Stimulated activated CD4-positive, alpha-beta T cell treated with anti-CD3 and anti-CD28 coated beads, TNF-alpha, amount 100 ng/mL, for 1 hour (primary cell): ENCODE data around the gene ATP2B2.

Source experiments
- DNase-seq, 3 donors: peaks; one replicate each; pipeline ENCODE4 v3.0.0-alpha.2; 2020; ENCODE audit warnings: low read depth in 3 of 3, low spot score in 1 of 3

Gene ATP2B2

DNA sequence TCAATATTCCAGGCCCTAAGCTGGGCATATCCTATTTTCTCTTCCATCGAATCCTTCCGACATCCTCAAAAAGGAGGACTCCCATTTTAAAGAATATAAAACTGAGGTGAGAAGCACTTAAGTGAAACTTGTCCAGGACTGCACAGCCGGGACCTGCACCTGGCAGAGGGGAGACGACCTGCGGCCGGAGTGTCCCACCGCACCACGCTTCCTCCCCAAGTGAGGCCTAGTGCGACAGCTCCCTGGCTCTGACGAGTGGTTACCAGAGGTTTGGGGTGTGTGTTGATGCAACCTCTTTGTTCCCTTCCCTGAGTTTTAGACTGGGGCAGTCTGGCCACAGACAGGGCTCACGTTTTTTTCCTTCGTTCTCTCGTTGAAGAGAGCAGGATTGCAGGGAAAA, 24.9 kb upstream of the ATP2B2 start:
- DNase-seq: no peak

DNA sequence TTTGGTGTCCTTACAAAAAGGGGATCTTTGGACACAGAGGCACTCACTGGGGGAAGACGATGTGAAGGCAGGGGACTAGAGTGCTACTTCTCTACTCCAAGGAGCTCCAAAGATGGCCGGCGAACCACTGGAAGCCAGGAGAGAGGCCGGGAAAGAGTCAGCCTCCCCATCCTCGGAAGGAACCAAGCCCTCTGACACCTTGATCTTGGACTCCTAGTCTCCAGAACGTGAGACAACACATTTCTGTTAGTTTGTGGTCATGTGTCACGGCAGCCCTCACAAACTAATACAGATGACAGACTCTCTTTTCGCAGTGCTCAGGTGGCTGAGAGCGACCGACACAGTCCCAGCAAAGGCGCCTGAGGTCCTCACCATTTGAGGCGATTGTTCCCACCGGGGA, 24.4 kb upstream of the ATP2B2 start:
- no peak for DNase-seq

DNA sequence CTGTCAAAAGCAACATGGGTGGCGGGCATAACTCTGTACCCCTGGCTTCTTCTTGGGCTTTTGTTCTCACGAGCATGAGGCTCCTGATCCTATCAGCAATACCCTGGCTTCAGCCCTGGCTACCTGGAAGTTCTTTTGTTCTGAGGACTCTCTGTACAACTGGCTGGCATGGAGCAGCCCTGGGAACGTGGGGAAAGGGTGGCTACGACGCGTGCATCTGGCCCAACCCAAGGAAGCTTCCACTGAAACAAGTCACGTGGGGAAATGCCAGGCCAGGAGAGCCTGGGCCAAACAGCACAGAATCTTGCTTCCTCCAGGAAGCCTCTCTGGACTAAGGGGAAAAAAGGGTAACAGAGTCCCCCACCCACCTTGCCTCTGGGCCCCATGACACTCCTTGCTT, 22.7 kb upstream of the ATP2B2 start:
- no peak for DNase-seq

DNA sequence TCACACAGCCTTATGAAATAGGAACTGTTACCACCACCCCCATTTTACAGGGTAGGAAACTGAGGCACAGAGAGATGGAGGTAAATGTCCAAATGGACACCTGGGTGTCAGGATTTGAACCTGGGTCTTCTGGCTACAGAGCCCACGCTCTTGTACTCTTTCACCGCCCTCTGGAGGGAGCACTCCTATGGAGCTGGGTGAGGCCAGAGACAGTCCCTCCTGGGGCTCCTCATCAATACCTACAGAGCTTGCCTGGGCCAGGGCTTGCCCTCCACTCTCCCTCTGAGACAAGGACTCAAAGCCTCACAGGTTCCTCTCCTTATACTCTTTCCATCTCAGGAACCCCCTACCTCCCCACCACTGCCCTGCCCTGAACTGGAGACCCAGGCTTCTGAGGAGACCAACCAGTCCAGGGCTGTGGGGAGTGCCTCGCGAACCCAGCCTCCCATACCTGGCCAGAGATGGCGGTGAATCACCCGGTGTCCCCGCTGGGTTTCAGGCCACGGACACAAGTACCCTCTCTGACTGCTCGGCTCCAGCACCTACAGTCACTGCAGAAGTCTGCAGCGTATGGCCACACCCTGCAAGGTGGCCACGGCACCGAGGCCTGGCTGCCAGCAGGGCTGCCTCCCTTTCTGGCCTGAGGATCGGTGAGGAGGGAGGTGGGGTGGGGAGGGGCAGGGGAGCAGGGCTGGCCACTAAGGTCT, 22.1 kb upstream of the ATP2B2 start:
- DNase-seq: no peak

DNA sequence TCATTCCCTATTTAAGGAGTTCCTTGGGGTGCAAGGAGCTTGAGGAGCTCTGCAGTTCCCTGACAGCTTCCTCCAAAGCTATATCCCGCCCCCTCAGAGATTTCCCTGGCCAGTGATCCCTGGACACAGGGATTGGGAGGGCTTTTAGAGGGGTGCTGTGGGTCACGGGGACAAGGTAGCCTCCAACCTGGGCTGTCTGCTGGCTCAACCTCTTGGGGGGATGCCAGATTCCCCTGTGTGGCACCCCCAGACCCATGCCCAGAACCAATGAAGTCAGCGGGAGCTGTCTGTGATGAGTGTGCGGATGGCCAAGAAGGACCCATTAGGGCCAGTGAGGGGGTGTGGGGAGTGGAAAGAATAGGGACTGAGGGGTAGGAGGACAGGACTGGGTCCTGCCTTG, 21.0 kb upstream of the ATP2B2 start:
- no peak for DNase-seq

DNA sequence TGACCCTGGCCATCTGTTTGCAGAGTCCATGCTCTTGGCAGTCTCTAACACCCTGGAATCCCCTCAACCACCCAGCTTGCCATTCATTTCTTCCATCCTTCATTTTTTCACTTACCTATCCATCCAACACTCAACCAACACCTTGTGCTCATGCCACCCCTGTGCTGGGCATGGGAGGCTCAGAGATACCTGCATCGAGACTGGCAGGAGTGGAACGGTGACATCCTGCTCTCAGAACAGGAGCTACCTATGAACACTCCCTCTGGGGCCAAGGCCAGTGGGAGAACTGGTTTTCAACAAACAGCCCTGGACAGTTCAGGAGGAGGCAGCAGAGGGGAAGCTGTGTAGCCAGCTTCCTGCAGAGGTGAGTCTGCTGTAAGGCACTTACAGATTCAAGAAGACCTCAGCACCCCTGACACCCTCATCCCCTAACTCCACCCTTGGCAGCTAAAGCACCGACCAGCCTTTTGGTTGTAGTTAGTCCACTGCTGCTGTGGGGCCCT, 19.5 kb upstream of the ATP2B2 start:
- no peak for DNase-seq

DNA sequence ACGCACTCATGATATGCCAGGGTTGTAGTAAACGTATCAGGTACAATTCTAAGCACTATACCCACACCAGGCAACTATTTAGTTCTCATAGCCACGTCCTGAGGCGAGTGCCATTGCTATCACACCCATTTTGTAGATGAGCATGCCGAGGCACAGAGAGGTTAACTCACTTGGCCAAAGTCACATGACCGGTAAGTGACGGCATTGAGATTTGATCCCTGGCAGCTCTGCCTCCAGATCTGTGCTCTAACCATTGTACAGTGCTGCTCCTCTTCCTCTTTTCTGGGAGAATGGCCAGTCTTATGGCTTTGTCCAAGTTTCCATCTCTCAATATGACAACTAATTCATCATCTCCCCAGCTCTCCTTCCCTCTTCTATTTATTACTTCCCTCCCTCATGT, 18.9 kb upstream of the ATP2B2 start:
- DNase-seq: no peak

DNA sequence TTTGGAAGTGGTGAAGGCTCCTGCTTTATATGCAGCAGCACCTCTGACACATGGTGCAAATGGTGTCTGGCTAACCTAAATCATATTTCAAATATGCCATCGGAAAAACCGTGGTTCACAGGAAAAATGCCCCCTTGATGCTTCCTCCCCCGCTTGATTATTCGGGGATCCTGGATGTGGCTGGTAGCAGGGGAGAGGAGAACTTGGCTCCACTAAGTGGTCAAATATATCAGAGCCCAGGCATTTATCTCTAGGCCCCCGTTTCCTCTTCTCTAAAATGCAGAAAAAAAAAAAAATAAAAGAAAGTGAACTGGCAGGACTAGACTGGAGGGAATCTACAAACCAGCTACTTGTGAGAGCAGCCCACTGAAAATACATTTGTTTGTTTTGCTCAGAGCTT, 18.2 kb upstream of the ATP2B2 start:
- no peak for DNase-seq

DNA sequence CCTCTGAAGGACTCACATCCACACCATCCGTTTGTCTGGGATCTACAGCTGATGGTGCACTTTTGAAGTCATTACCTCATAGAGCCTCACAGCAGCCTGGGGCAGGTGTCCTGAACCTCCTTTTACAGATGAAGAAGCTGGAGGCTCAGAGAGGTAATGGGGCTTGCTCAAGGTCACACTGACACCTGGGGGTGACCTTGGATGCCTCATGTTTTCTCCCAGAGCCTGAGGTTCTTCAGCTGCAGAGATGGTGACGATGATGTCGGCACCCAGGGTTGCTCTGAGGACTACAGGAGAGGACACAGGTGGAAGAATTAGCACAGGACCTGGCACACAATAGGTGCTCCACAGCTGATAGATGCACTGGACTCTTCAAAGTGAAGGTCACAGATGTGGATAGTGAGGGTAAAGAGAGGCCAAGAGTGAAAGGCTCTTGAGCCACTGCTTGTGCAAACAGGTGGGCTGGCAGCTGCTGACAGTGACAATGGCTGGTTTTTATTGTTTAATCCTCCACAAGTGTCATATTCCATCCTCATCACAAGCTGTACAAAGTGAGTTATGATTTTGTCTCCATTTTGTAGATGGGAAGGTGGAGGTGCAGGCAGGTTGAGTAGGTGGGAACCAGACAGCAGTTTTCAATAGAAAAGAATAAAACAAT, 17.4 kb upstream of the ATP2B2 start:
- no peak for DNase-seq

DNA sequence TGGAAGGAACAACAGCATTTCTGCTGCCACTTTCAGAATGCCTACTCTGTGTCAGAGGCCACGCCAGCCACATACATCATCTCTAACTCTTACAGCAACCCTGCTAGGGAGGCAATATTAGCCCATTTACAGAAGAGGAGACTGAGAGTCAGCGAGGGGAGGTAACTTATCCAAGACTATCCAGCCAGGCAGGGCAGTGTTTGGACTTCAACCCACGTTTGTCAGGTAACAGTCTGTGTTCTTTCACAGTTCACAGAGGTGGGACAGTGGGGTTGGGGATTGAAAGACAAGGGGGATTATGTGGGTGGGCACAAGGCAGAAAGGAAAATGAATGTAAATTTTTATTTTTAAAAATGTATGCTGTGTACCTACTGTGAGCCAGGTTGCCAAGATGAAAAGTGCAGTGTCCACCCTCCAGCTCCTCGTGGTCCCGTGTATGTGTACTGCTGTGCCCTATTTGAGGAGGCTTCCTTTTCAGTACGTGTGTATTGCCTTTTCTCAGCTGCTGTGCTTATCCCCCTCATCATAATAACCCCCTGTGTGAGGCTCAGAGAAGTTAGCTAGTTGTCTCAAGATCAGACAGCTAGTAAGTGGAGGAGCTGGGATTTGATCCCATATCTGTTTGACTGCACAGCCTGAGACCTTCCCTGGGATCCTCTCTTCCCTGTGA, 16.5 kb upstream of the ATP2B2 start:
- no peak for DNase-seq

DNA sequence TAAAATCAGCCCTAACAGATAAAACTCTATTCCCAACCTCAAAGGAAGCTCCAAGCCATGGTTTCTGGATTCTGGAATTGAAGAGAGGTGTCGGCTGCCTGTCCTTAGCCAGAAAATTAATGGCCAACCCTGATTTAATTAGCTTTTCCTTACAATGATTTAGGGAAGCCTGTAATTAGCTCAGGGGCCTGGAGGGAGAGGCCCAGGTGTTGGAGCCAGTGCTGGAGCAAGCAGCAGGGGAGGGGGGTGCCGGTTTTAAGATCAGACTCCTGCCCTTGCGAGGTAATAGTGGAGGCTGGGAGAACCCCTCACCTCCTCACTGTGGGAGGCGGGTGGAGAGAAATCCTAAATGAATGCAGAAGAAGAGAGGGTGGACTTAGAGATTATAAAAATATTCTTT, 14.7 kb upstream of the ATP2B2 start:
- no peak for DNase-seq

DNA sequence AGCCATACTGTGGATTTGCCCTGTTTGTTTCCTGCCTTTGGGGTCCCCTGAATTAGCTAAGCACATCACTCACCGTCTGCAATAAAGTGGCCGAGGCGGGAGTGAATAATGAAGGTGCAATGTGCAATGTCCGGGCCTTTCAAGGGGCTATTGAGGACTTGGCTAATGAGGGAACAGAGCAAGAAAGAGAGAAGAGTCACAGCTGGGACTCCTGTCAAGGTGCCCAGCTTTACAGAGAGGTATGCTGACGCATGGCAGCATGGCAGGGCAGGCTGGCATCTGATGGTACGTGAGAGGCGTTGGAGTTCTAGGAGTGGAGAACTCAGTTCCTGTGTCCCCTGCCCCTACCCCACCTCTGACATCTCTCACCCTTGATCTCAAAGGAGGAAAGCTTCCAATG, 13.8 kb upstream of the ATP2B2 start:
- DNase-seq: no peak

DNA sequence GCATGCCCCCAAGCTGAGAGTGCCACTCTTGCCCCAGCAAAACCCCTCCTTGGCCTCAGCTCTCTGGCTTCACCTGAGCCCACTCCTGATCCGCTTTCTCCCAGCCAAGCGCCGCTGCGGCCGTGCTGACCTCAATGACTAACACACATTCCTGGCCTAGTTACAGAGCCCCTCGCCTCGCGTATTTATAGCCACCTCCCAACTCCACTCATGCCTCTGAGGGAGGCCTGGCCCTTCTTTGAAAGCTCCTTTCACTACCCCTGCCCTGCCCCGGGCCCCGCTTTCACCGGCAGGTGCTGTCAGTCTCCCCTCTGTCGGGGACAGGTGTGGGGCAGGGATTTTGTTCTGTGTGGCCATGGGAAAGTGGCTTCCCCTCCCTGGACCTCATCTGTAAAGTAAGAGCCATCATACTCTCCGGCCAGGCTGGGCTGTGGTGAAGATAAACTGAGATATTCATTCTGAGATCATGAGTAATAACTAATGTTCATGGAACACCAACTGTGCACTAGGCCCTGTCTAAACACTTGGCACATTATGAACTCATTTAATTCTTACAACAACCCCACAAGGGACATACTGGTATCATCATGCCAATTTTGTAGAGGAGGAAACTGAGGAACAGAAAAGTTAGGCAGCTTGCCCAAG, 13.2 kb upstream of the ATP2B2 start:
- DNase-seq: no peak

DNA sequence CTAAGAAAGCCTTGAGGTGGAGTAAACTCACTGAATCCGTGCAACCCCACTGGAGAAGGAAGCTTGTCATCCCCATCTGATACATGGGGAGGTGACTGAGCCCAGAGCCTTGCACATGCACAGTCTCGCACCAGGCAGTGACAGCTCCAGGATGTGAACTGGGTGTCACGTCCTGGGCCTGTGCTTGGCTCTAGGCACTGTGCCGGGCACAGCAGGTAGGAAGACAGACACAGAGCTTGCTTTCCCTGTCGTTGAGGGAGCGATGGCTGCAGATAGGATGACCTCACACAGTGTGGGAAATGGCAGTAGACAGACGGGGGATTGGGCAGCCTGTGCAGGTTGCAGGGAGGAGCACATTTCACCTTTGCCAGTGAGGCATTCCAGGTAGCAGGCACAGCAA, 12.2 kb upstream of the ATP2B2 start:
- DNase-seq: no peak

DNA sequence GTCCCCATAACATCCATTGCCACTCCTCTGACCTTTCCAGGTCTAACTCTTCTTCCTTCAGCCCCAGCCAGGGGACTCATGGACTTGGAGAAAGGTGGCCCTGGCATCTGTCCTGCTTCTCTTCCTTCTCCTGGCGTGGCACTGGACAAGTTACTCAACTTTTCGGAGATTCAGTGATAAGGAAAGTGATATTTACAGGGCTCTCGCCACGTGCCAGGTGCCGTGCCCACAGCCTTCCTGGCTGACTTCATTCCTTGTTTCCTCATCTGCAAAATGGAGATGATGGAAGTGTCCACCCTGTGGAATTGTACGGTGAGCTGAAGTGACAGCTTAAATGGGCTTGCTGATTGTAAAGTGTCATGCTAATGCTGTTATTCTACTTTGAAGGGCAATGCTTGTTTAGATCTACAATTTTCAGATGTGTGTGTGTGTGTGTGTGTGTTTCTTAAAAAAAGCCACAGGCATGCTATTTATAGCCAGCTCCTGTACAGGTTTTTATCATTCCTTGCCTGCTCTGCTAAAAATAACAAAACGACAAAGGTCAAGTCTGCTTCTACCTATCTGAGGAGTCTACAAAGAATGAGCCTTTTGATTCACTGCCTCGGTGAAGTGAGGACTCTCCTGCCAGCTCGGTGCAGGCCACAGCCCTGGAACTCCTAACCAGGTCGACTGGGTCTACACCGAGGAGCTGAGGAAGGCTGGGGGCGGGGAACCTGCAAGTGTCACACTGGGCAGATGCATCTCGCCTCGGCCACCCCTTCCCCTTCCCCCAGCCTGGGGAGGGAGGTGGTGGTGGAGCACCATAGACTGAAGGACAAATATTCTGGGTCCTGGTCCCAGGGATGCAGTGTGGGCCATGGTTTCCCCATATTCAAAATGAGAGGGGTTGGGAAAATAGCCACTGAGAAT, 11.4 kb upstream of the ATP2B2 start:
- no peak for DNase-seq

DNA sequence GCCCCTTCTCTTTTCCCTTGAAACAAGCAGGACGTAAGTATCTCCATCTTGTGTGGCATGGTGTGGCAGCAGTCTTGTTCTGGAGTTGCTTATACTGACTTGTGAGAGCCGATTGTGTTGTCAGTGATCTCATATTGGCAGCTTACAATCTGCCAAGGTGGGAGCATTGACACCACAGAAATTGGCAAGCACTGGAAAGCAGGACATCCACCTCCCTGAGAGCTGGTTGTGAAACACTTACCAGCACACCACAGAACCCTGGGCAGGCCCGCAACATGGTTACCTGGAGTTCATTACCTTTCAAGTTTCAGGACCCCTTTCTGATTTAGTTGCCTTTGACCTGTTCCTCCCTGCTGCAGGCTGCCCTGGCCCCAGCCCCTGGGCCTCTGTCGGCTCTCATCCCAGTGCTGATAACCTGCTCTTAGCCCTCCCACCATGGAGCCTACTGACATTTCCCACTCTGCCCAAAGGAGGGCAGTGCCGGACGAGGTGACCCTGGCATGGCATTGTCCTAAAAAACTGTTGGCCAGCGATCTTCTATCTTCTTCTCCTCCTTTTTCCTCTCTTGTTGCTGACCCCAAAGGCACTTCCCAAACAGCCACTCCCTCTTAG, 10.6 kb upstream of the ATP2B2 start:
- DNase-seq: no peak

DNA sequence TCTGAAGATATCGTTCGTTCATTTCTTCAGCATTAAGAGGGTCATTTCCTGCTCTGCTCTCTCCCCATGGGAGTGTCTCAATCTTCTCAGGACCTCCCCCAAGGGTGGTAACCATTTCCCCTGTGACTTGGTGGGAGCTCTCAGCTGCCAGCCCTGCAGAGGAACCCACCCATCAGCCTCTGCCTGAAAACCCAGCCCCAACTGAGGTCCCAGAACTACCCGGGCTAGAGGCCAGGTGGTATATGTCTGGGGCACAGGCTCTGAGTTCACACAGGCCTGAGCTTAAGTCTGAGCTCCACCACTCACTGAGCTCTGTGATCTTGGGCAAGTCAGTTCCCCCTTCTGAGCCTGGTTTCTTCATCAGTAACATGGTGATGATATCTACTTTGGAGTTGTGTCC, 10.0 kb upstream of the ATP2B2 start:
- DNase-seq: no peak

DNA sequence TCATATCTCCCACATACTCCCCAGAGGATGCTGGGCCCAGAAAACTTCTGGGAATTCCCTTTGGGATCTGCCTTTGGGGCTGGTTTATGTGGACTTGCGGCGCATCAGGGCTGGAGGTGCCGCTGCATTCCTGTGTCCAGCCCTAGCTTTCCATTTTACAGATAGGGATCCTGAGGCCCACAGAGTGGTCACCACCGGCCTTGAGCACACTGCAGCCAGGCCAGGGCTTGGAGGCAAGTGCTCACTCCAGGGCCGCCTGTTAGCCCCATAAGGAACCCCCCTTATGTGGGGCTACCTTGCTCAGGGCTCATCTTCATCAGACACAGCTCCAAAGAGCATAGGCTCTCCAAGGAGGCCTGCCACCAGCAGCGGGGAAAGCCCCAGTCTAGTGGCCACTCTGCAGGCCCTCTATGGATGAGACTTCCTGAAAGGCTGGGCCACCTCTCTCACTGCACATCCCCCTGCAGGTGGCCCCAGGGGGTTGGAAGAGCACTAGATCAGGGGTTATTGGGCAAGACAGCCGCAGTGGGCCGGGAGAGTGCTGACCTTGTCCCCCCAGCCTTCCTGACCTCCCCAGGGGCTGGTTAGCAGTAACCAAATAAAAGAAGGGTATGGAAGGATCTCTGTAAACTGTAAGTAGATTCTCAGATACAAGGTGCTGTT, 9.2 kb upstream of the ATP2B2 start:
- DNase-seq: no peak

DNA sequence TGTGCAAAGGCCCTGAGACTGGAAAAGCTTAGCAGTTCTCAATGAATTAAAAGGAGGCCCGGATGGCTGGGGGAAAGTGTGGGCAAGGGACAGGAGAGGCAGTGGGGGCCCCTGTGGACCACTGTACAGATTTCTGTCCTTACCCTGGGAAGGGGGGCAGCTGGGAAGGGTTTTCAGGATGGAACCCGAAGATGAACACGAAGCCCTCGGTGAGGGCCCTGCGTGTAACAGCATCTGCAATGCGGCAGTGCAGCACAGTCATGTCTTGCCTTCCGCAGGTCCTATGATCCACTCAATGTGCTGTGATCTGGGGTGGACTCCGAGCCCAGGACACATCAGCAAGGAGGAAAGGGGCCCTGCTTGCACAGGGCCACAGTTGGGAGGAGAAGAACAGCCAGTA, 7.9 kb upstream of the ATP2B2 start:
- no peak for DNase-seq

DNA sequence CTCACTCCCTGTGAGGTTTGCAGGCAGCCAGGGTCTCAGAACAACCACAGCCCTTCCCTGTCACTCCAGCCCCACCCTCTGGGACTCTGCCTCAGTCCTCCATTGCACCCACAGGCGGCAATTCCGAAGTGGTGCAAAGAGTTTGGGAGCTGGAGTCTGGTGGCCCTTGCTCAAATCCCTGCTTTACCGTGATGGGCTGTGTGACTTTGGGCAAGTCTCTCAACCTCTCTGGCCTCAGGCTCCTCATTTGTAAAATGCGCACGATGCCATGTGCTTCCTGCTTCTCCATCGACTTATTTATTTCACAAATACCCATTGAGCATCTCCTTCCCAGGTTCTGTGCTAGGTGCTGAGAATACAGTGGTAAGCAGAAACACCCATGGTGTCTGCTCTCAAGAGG, 7.3 kb upstream of the ATP2B2 start:
- no peak for DNase-seq
